Breast epithelium (tissue), 4 donors: ENCODE measurements around the gene MRPL44. TPM values are rescaled to one million over a fixed set of nuclear protein-coding genes. Genes with fewer than 3 reads are reported as not detected.

Experiments used
- DNase-seq, 2 donors: peaks; one replicate each; pipeline ENCODE4 v3.0.0-alpha.2; 2019; ENCODE audit warnings: low spot score in 2 of 2
- H3K27ac ChIP-seq, 2 donors: fragments of 200-600 bp; sonication (generic) in 1 of 2; one replicate each; pipeline ENCODE4 v1.5.1; 2016 to 2019; ENCODE audit warnings: mild to moderate bottlenecking in 1 of 2
- H3K27me3 ChIP-seq, 2 donors: fragments of 200-600 bp; sonication (generic) in 1 of 2; one replicate each; pipeline versions ENCODE4 v1.5.1 to v1.6.0; 2017 to 2019; ENCODE audit warnings: control low read depth in 1 of 2, mild to moderate bottlenecking in 1 of 2
- H3K36me3 ChIP-seq: fragments of 200-600 bp; one replicate; pipeline ENCODE4 v1.5.1; 2019
- H3K4me1 ChIP-seq, 2 donors: fragments of 200-600 bp; sonication (generic); one replicate each; pipeline ENCODE4 v1.5.1; 2016 to 2019; ENCODE audit warnings: control low read depth in 1 of 2
- H3K4me3 ChIP-seq, 3 donors: fragments of 200-600 bp; sonication (generic); 1 replicate in 2 of 3; 2 replicates in 1 of 3; pipeline ENCODE4 v1.5.1; 2016 to 2019; ENCODE audit warnings: mild to moderate bottlenecking in 3 of 3, moderate library complexity in 2 of 3
- H3K9me3 ChIP-seq, 2 donors: fragments of 200-600 bp; sonication (generic) in 1 of 2; one replicate each; pipeline ENCODE4 v1.5.1; 2016 to 2019; ENCODE audit warnings: control low read depth in 1 of 2
- POLR2A ChIP-seq: fragments of 450-650 bp; IDR thresholded peaks from one replicate; pipeline ENCODE4 v1.6.1; 2016; ENCODE audit warnings: antibody characterized with exemption, mild to moderate bottlenecking, moderate library complexity
- POLR2AphosphoS5 ChIP-seq, 3 donors: sonication (generic); formaldehyde crosslinking; IDR thresholded peaks; one replicate each; pipeline ENCODE4 v1.6.1; 2017; ENCODE audit warnings: antibody characterized with exemption in 3 of 3
- intact Hi-C: fragments of 100-400 bp; cut with DNase I; formaldehyde crosslinking; loops from one replicate; pipeline ENCODE4 v1.15.1; 2023; ENCODE audit warnings: low total_unique reads
- total RNA-seq, 3 donors: library from RNA; depleted of rRNA; stranded (reverse); fragments of >200 nt; gene quantifications; one replicate each; pipeline ENCODE4 v1.1.0, GENCODE V29; 2016
- TF ChIP-seq, protein P1 (sequence below), 3 donors: fragments of 450-650 bp; IDR thresholded peaks; one replicate each; pipeline ENCODE4 v1.5.1; 2016 to 2017; ENCODE audit warnings: antibody characterized with exemption in 3 of 3, mild to moderate bottlenecking in 3 of 3, moderate library complexity in 3 of 3

The MRPL44 gene
- total RNA-seq, 3 donors from 2014 or later, result 22.4 to 27.4 (median 24.3) TPM

DNA sequence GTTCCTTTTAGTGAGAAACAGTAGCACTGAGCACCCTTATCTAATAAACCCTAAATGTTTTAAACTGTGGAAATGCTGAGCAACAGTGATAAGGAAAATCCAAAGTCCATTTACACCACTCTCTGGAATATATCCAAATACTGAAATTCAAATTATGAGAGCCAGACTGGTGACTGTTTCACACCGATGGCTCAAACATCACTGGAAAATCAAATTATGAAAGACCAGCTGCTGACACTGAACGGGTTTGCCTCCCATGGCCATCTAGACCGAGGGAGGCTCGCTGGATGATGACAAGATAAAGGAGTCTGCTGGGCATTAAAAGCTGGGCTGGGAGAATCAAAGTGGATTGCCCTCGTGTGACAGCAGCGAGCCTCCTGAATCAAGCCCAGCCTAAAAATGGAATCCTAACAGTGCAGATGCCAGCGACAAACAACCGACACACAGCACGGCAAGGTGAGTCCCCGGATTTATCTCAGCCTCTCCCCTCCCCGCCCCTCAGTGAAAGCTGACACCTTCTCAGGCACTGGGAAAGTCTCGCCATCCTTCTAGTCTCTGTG is 51.5 kb downstream of the MRPL44 start:
- Histone ChIP-seq H3K9me3 (no peaks in the 10 kb centered on the region), H3K27me3 (no peaks in the 10 kb centered on the region), H3K4me1 (no peaks in the 10 kb centered on the region), H3K36me3 (no peaks in the 10 kb centered on the region), H3K27ac (no peak overlapping the region), H3K4me3 (no peak overlapping the region)
- DNase-seq, result no peak
- TF ChIP-seq POLR2AphosphoS5 (IDR thresholded peaks at IDR 0.05) (no peak), POLR2A (no peak)
- TF ChIP-seq, protein P1, sequence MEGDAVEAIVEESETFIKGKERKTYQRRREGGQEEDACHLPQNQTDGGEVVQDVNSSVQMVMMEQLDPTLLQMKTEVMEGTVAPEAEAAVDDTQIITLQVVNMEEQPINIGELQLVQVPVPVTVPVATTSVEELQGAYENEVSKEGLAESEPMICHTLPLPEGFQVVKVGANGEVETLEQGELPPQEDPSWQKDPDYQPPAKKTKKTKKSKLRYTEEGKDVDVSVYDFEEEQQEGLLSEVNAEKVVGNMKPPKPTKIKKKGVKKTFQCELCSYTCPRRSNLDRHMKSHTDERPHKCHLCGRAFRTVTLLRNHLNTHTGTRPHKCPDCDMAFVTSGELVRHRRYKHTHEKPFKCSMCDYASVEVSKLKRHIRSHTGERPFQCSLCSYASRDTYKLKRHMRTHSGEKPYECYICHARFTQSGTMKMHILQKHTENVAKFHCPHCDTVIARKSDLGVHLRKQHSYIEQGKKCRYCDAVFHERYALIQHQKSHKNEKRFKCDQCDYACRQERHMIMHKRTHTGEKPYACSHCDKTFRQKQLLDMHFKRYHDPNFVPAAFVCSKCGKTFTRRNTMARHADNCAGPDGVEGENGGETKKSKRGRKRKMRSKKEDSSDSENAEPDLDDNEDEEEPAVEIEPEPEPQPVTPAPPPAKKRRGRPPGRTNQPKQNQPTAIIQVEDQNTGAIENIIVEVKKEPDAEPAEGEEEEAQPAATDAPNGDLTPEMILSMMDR (IDR thresholded peaks at IDR 0.05), result no peak
- intact Hi-C loops, result no loop called here

DNA sequence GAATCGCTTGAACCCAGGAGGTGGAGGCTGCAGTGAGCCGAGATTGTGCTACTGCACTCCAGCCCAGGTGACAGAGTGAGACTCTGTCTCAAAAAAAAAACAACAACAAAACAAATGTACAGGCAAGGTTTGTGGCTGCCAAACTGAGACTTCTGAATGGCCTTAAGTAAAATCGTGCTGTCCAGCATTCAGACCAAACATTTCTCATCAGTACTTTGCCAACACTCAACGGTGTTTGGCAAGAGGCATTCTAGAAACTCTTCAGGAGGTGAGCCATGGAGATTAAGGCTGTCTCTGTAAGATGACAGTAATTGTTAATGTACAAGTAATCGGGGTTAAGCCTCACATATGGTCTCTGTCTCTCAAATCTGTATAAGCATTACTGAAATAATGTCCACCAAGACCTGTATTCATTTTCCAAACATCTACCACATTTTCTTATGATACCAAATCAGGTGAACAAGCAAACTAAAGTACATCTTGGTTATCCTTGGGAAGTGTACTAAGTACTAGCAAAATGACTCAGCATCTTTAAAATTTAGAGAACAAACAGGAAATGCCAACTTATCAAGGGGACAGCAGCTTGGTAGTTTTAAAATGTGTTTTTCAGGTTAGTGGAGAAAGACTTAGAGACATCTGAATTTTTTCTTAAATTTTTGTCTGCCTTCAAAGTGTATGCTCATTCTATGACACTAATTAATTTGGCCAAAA is 52.5 kb downstream of the MRPL44 start:
- intact Hi-C loops, result no loop called here
- DNase-seq, result no peak
- Histone ChIP-seq H3K4me1 (no peaks in the 10 kb centered on the region), H3K27ac (no peak overlapping the region), H3K27me3 (no peaks in the 10 kb centered on the region), H3K36me3 (no peaks in the 10 kb centered on the region), H3K4me3 (no peak overlapping the region), H3K9me3 (no peaks in the 10 kb centered on the region)
- no peak for TF ChIP-seq POLR2AphosphoS5 (IDR thresholded peaks at IDR 0.05)
- TF ChIP-seq, protein P1 (IDR thresholded peaks at IDR 0.05), result no peak
- no peak for TF ChIP-seq POLR2A

DNA sequence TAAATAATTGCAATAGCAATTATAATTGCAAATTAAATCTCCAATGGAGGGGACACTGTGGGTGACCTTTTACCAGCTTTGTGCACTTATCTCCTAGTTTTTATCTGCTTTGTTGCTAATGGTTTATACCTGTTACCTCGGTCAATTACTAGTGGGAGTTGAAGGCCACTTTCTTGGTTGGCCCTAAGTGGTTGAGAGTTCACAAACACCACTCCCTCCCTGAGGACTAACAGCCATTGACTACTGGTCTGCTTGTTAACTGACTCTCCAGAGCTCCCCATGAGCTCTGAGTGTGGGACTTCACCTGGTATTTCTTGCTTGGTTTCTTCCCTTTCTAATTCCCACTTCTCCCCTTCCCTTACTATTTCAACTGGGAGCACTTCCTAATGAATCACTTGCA is 54.6 kb downstream of the MRPL44 start:
- Histone ChIP-seq H3K9me3 (no peaks in the 10 kb centered on the region), H3K36me3 (no peaks in the 10 kb centered on the region), H3K27ac (no peak overlapping the region), H3K4me1 (no peaks in the 10 kb centered on the region), H3K27me3 (no peaks in the 10 kb centered on the region), H3K4me3 (no peak overlapping the region)
- no peak for DNase-seq
- intact Hi-C loops, result no loop called here
- TF ChIP-seq POLR2A, result no peak
- no peak for TF ChIP-seq POLR2AphosphoS5 (IDR thresholded peaks at IDR 0.05)
- TF ChIP-seq, protein P1 (IDR thresholded peaks at IDR 0.05), result no peak

- Histone ChIP-seq H3K27ac (no peak overlapping the region), H3K27me3 (no peaks in the 10 kb centered on the region), H3K36me3 (no peaks in the 10 kb centered on the region), H3K4me1 (no peaks in the 10 kb centered on the region), H3K9me3 (no peaks in the 10 kb centered on the region), H3K4me3 (no peak overlapping the region)
- intact Hi-C loops, result no loop called here
- TF ChIP-seq POLR2A (no peak), POLR2AphosphoS5 (IDR thresholded peaks at IDR 0.05) (no peak)
- TF ChIP-seq, protein P1 (IDR thresholded peaks at IDR 0.05), result no peak
- no peak for DNase-seq
These were observed 57.1 kb downstream of the MRPL44 start for GRCh38 chr2:224014336-224014735.

DNA sequence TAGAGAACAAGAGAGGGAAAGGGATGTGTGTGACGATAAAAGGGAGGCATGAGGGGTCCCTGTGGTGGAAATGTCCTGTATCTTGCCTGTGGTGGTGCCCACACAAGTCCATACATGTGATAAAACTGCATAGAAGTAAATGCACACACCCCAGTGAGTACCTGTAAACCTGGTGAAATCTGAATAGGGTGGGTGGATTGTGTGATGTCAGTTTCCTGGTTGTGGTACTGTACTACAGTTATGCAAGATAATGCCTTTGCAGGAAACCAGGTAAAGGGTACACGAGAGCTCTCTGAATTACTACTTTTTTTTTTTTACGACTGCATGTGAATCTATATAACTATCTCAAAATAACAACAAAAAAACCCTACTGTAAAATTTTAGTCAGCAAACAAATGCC is 59.7 kb downstream of the MRPL44 start:
- no peak for DNase-seq
- H3K9me3 ChIP-seq, result no peaks in the 10 kb centered on the region

More for the DNA sequence above, 59.7 kb downstream of the MRPL44 start:
- Histone ChIP-seq H3K4me3 (no peak overlapping the region), H3K27ac (no peak overlapping the region), H3K4me1 (no peaks in the 10 kb centered on the region), H3K36me3 (no peaks in the 10 kb centered on the region), H3K27me3 (no peaks in the 10 kb centered on the region)
- TF ChIP-seq, protein P1 (IDR thresholded peaks at IDR 0.05), result no peak
- TF ChIP-seq POLR2AphosphoS5 (IDR thresholded peaks at IDR 0.05), result no peak
- TF ChIP-seq POLR2A, result no peak
- intact Hi-C loops, result no loop called here
